ENCODE measurements around the gene BSG. TPM values are rescaled to one million over a fixed set of nuclear protein-coding genes. Genes with fewer than 3 reads are reported as not detected.

The BSG gene
- total RNA-seq, 1 donor from 2014 or later: 330 TPM

GRCh38 chr19:609004-609346, 36.6 kb downstream of the BSG start:
- H3F3A ChIP-seq (ENCODE audit: low read depth): no peaks in the 10 kb centered on the region
- Mint-ChIP-seq H3K9me3 (no peaks in the 10 kb centered on the region), H3K36me3 (peaks cover 2% of the 10 kb centered on the region), H3K27me3 (ENCODE audit: insufficient read depth, low read depth) (peaks cover 8% of the 10 kb centered on the region), H3K27ac (no peak overlapping the region), H3K4me3 (no peak overlapping the region), H3K4me1 (peaks cover 8% of the 10 kb centered on the region)
- H3K4me1 ChIP-seq: no peaks in the 10 kb centered on the region
- H2AFZ ChIP-seq (replicated peaks): no peak overlapping the region
- no peak overlapping the region for H3K4me3 ChIP-seq
- no peak overlapping the region for H3K27ac ChIP-seq
- H3K79me2 ChIP-seq (ENCODE audit: low read depth): no peaks in the 10 kb centered on the region
- H3K36me3 ChIP-seq: no peaks in the 10 kb centered on the region
- H4K20me1 ChIP-seq (ENCODE audit: low read depth): no peaks in the 10 kb centered on the region
- H3K9ac ChIP-seq: no peak overlapping the region
- H3K9me3 ChIP-seq (ENCODE audit: low read depth): no peaks in the 10 kb centered on the region
- TF ChIP-seq EZH2 (IDR thresholded peaks at IDR 0.05): no peak
- TF ChIP-seq EZH2phosphoT487 (IDR thresholded peaks at IDR 0.05): no peak
- TF ChIP-seq CTCF (IDR thresholded peaks at IDR 0.05): no peak
- H3K4me2 ChIP-seq: no peak overlapping the region
- no peak for DNase-seq (ENCODE audit: low spot score)
- no peaks in the 10 kb centered on the region for H3K27me3 ChIP-seq

GRCh38 chr19:610071-610800, 37.8 kb downstream of the BSG start:
- no peak overlapping the region for H3K9ac ChIP-seq
- no peak overlapping the region for H3K27ac ChIP-seq
- no peak for DNase-seq (ENCODE audit: low spot score)
- H3K9me3 Mint-ChIP-seq: no peaks in the 10 kb centered on the region
- no peak overlapping the region for H3K27ac Mint-ChIP-seq
- no peak overlapping the region for H2AFZ ChIP-seq (replicated peaks)
- H3K27me3 ChIP-seq: no peaks in the 10 kb centered on the region
- no peak overlapping the region for H3K4me3 ChIP-seq
- no peak overlapping the region for H3K4me2 ChIP-seq
- H3K36me3 ChIP-seq: no peaks in the 10 kb centered on the region
- no peaks in the 10 kb centered on the region for H3K4me1 ChIP-seq
- peaks cover 9% of the 10 kb centered on the region for H3K27me3 Mint-ChIP-seq (ENCODE audit: insufficient read depth, low read depth)
- H3F3A ChIP-seq (ENCODE audit: low read depth): no peaks in the 10 kb centered on the region
- no peak for TF ChIP-seq EZH2phosphoT487 (IDR thresholded peaks at IDR 0.05)
- TF ChIP-seq EZH2 (IDR thresholded peaks at IDR 0.05): no peak
- TF ChIP-seq CTCF (IDR thresholded peaks at IDR 0.05): no peak
- H3K36me3 Mint-ChIP-seq: peaks cover 6% of the 10 kb centered on the region
- no peaks in the 10 kb centered on the region for H3K79me2 ChIP-seq (ENCODE audit: low read depth)
- no peaks in the 10 kb centered on the region for H3K9me3 ChIP-seq (ENCODE audit: low read depth)
- H4K20me1 ChIP-seq (ENCODE audit: low read depth): no peaks in the 10 kb centered on the region
- H3K4me3 Mint-ChIP-seq: no peak overlapping the region
- peaks cover 8% of the 10 kb centered on the region for H3K4me1 Mint-ChIP-seq

- Mint-ChIP-seq H3K4me3 (peak overlapping the region; percentile 19), H3K4me1 (peaks cover 8% of the 10 kb centered on the region), H3K36me3 (peaks cover 10% of the 10 kb centered on the region), H3K27me3 (ENCODE audit: insufficient read depth, low read depth) (peaks cover 9% of the 10 kb centered on the region), H3K27ac (peak overlapping the region; percentile 68), H3K9me3 (no peaks in the 10 kb centered on the region)
- Histone ChIP-seq H3K36me3 (no peaks in the 10 kb centered on the region), H3K4me1 (no peaks in the 10 kb centered on the region), H3K9me3 (ENCODE audit: low read depth) (no peaks in the 10 kb centered on the region), H4K20me1 (ENCODE audit: low read depth) (no peaks in the 10 kb centered on the region), H3K79me2 (ENCODE audit: low read depth) (no peaks in the 10 kb centered on the region), H3K4me3 (no peak overlapping the region), H3K27me3 (no peaks in the 10 kb centered on the region), H3F3A (ENCODE audit: low read depth) (no peaks in the 10 kb centered on the region), H3K9ac (no peak overlapping the region), H3K4me2 (no peak overlapping the region), H3K27ac (no peak overlapping the region), H2AFZ (replicated peaks) (no peak overlapping the region)
- TF ChIP-seq EZH2 (IDR thresholded peaks at IDR 0.05) (no peak), EZH2phosphoT487 (IDR thresholded peaks at IDR 0.05) (no peak), CTCF (IDR thresholded peaks at IDR 0.05) (no peak)
- no peak for DNase-seq (ENCODE audit: low spot score)
Observed at GRCh38 chr19:610801-611480, 38.5 kb downstream of the BSG start.
